ENCODE data around the gene PADI4. TPM values are rescaled to one million over a fixed set of nuclear protein-coding genes. Genes with fewer than 3 reads are reported as not detected.

Gene PADI4, protein sequence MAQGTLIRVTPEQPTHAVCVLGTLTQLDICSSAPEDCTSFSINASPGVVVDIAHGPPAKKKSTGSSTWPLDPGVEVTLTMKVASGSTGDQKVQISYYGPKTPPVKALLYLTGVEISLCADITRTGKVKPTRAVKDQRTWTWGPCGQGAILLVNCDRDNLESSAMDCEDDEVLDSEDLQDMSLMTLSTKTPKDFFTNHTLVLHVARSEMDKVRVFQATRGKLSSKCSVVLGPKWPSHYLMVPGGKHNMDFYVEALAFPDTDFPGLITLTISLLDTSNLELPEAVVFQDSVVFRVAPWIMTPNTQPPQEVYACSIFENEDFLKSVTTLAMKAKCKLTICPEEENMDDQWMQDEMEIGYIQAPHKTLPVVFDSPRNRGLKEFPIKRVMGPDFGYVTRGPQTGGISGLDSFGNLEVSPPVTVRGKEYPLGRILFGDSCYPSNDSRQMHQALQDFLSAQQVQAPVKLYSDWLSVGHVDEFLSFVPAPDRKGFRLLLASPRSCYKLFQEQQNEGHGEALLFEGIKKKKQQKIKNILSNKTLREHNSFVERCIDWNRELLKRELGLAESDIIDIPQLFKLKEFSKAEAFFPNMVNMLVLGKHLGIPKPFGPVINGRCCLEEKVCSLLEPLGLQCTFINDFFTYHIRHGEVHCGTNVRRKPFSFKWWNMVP
- total RNA-seq (not detected in 2 replicates), polyA plus RNA-seq (not detected in 2 replicates), polyA minus RNA-seq (not detected in 2 replicates), Bru-seq, nascent RNA (not detected), BruChase-seq, experiment 1, labeled RNA remaining after a 6-hour chase (percentile 2 among the genes with signal in this experiment), BruChase-seq, experiment 2, labeled RNA remaining after a 2-hour chase (not detected)
- polyA plus RNA-seq (2011; cell fraction: cytosol; rRNA removed) = not detected in 2 replicates
- not detected in 2 replicates for polyA plus RNA-seq (2011; cell fraction: nucleus; rRNA removed)
- not detected in 2 replicates for polyA plus RNA-seq (2012)
- polyA minus RNA-seq (2011; cell fraction: cytosol; rRNA and poly(A)+ RNA removed) = not detected
- not detected in 2 replicates for polyA minus RNA-seq (2011; cell fraction: nucleus; rRNA and poly(A)+ RNA removed)
- long read RNA-seq = 0 reads

DNA sequence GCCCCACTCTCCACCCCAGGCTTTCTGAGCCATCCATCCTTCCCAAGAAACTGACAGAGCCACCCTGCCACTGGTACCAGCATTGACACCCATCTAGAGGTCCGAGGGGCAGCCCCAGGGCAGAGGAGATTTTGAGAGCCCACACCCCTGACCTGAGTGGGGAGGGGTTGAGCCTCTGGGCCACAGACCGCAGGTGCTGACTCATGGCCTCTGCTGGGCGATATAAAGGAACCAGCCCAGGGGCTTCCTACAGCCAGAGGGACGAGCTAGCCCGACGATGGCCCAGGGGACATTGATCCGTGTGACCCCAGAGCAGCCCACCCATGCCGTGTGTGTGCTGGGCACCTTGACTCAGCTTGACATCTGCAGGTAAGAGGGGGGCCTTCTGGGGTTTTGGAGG lies at the start of gene PADI4:
TSS of gene PADI4 (plus strand) at position 252 of the 400 bp plus-strand sequence. CDS start at position 278, 26 bp downstream.
- ChIA-PET POLR2A (no interaction called here), CTCF (no interaction called here)
- intact Hi-C loops (cut with micrococcal nuclease) (no loop called here), dilution Hi-C loops (cut with MboI; ENCODE audit: extremely low pct_ligation_motif_present, low sequenced_read_pairs) (no loop called here)
- Histone ChIP-seq H3K79me2 (ENCODE audit: control insufficient read depth, insufficient read depth, low read length) (no peaks in the 10 kb centered on the region), H3K9me1 (replicated peaks; ENCODE audit: control insufficient read depth, extremely low read depth, insufficient read depth, low read length) (no peaks in the 10 kb centered on the region), H4K20me1 (replicated peaks; ENCODE audit: control insufficient read depth, extremely low read depth, insufficient read depth, low read length) (no peaks in the 10 kb centered on the region), H3K4me3 (replicated peaks in 1 of 3; ENCODE audit: insufficient read depth in 1 of 3, low read depth in 1 of 3, low read length in 3 of 3) (no peak within 1 kb of the TSS), H3K9ac (replicated peaks; ENCODE audit: extremely low read depth, insufficient read depth, low read length) (no peak within 1 kb of the TSS), H3K27me3 (ENCODE audit: control insufficient read depth in 2 of 2, insufficient read depth in 2 of 2, low read length in 2 of 2) (peaks cover 0 to 2% of the 10 kb centered on the region in 2 experiments), H2AFZ (ENCODE audit: low read depth, low read length) (no peak within 1 kb of the TSS), H3K36me3 (ENCODE audit: control insufficient read depth in 2 of 2, extremely low read depth in 1 of 2, insufficient read depth in 2 of 2, low read length in 2 of 2) (no peaks in the 10 kb centered on the region), H3K9me3 (replicated peaks; ENCODE audit: control insufficient read depth, insufficient read depth, low read length) (no peaks in the 10 kb centered on the region), H3K4me1 (ENCODE audit: control insufficient read depth, extremely low read depth, insufficient read depth, low read length) (no peaks in the 10 kb centered on the region), H3K27ac (ENCODE audit: insufficient read depth, low read depth, low read length) (no peak within 1 kb of the TSS), H3K4me2 (ENCODE audit: insufficient read depth, low read length) (no peak within 1 kb of the TSS)
- DNase-seq (ENCODE audit: low read depth, low spot score) (no peak), FAIRE-seq (no peak)
- TF ChIP-seq GATA2 (IDR thresholded peaks at IDR 0.05; ENCODE audit: insufficient read depth, insufficient read length, low read depth, low read length) = no peak
- no peak for TF ChIP-seq CTCF (IDR thresholded peaks at IDR 0.05; ENCODE audit: extremely low read depth in 1 of 2, insufficient read depth in 1 of 2, low read depth in 1 of 2, low read length in 2 of 2)
- no peak for TF ChIP-seq POLR2A (IDR thresholded peaks at IDR 0.05; ENCODE audit: low read depth, low read length)
- no peak for TF ChIP-seq JUN (IDR thresholded peaks at IDR 0.05; ENCODE audit: borderline replicate concordance, insufficient read depth, insufficient read length, low read depth)
- TF ChIP-seq EZH2 (IDR thresholded peaks at IDR 0.05; ENCODE audit: borderline replicate concordance, low read depth, low read length, severe bottlenecking) = no peak
- TF ChIP-seq POLR2AphosphoS5 (IDR thresholded peaks at IDR 0.05; ENCODE audit: insufficient read depth, low read depth, low read length) = no peak
- no peak for TF ChIP-seq FOS (IDR thresholded peaks at IDR 0.05; ENCODE audit: borderline replicate concordance, insufficient read depth, low read length)
- no peak for TF ChIP-seq MAX (IDR thresholded peaks at IDR 0.05; ENCODE audit: insufficient read depth, insufficient read length)
- TF ChIP-seq MYC (IDR thresholded peaks at IDR 0.05; ENCODE audit: low read depth, low read length) = no peak
- BruUV-seq (replicated peaks) = no TSS peak
